Measurements from ENCODE around the gene ZNF213. TPM values are rescaled to one million over a fixed set of nuclear protein-coding genes. Genes with fewer than 3 reads are reported as not detected.
A peak's percentile ranks its signal among the peaks of the same experiment; 100 is the strongest.

Gene ZNF213
- polyA plus RNA-seq, 3 donors = 1.5 to 2.6 (median 1.8) TPM

DNA sequence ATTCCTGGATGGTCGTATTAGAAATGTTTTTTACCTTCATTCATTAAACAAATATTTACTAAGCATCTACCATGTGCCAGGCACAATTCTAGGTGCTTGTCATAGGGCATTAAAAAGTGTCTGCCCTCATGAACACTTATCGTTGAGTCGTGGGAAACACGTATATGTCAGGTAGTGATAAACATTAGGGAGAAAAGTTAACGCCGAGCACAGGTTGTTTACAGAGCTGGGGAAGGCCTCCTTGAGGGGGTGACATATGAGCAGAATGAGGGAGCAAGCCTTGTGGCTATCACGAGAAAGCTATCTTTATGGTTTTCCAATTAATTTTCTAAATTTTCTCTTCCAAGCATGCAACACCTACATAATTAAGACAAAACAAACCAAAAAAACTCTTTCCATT, 985 bp upstream of the ZNF213 start:
- peaks cover 40% of the 10 kb centered on the region for H3K4me1 Mint-ChIP-seq
- peak overlapping the region; percentile 97 to 98 for H3K4me3 Mint-ChIP-seq
- peaks cover 32 to 43% of the 10 kb centered on the region in 2 donors for H3K4me1 ChIP-seq (ENCODE audit: control insufficient read depth in 1 of 2, insufficient read depth in 2 of 2, low read length in 2 of 2)
- H3K27me3 ChIP-seq (ENCODE audit: control insufficient read depth in 2 of 2, insufficient read depth in 2 of 2, low read length in 2 of 2) = no peaks in the 10 kb centered on the region
- H3K9me3 ChIP-seq (replicated peaks in 1 of 2; ENCODE audit: control insufficient read depth in 1 of 2, insufficient read depth in 1 of 2, low read length in 2 of 2) = no peaks in the 10 kb centered on the region
- H4K20me1 ChIP-seq (ENCODE audit: insufficient read depth, low read length) = peaks cover 4% of the 10 kb centered on the region
- DNase-seq = no peak
- H3K36me3 Mint-ChIP-seq = peaks cover 13 to 25% of the 10 kb centered on the region in 2 donors
- H2AFZ ChIP-seq (ENCODE audit: insufficient read depth, low read depth, low read length, poor library complexity, severe bottlenecking) = peak overlapping the region; percentile 94
- H3K4me2 ChIP-seq (replicated peaks; ENCODE audit: extremely low read depth, low read length, poor library complexity, severe bottlenecking) = peak overlapping the region; percentile 87
- peaks cover 45% of the 10 kb centered on the region for H3K79me2 ChIP-seq (ENCODE audit: insufficient read depth, low read length)
- peak overlapping the region; percentile 91 to 93 for H3K27ac ChIP-seq (ENCODE audit: low read depth in 1 of 2, low read length in 2 of 2)
- H3K4me3 ChIP-seq (replicated peaks in 1 of 3; ENCODE audit: low read depth in 2 of 3, low read length in 3 of 3) = peak overlapping the region; percentile 68 to 98 (median 94)
- no peaks in the 10 kb centered on the region for H3K9me3 Mint-ChIP-seq
- H3K27me3 Mint-ChIP-seq (ENCODE audit: low read depth in 3 of 3) = peaks cover 0 to 2% (median 0%) of the 10 kb centered on the region in 3 donors
- intact Hi-C loops (cut with micrococcal nuclease) = loop anchor here in 1 of 2 donors (2.0 kb wide), 1 partner anchor 17 kb away; no protein-coding TSS in a partner anchor
- 0% methylated on average over 2 of the region's 7 CpGs for WGBS (ENCODE audit: insufficient coverage)
- TF ChIP-seq, protein P1, sequence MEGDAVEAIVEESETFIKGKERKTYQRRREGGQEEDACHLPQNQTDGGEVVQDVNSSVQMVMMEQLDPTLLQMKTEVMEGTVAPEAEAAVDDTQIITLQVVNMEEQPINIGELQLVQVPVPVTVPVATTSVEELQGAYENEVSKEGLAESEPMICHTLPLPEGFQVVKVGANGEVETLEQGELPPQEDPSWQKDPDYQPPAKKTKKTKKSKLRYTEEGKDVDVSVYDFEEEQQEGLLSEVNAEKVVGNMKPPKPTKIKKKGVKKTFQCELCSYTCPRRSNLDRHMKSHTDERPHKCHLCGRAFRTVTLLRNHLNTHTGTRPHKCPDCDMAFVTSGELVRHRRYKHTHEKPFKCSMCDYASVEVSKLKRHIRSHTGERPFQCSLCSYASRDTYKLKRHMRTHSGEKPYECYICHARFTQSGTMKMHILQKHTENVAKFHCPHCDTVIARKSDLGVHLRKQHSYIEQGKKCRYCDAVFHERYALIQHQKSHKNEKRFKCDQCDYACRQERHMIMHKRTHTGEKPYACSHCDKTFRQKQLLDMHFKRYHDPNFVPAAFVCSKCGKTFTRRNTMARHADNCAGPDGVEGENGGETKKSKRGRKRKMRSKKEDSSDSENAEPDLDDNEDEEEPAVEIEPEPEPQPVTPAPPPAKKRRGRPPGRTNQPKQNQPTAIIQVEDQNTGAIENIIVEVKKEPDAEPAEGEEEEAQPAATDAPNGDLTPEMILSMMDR (IDR thresholded peaks at IDR 0.05) = no peak
- peak overlapping the region; percentile 91 to 98 (median 98) for H3K27ac Mint-ChIP-seq
- H3K9ac ChIP-seq (ENCODE audit: insufficient read depth, low read length, poor library complexity, severe bottlenecking) = peak overlapping the region; percentile 87
- H3K36me3 ChIP-seq (replicated peaks in 1 of 2; ENCODE audit: control insufficient read depth in 1 of 2, insufficient read depth in 2 of 2, low read length in 2 of 2) = peaks cover 18 to 20% of the 10 kb centered on the region in 2 donors

DNA sequence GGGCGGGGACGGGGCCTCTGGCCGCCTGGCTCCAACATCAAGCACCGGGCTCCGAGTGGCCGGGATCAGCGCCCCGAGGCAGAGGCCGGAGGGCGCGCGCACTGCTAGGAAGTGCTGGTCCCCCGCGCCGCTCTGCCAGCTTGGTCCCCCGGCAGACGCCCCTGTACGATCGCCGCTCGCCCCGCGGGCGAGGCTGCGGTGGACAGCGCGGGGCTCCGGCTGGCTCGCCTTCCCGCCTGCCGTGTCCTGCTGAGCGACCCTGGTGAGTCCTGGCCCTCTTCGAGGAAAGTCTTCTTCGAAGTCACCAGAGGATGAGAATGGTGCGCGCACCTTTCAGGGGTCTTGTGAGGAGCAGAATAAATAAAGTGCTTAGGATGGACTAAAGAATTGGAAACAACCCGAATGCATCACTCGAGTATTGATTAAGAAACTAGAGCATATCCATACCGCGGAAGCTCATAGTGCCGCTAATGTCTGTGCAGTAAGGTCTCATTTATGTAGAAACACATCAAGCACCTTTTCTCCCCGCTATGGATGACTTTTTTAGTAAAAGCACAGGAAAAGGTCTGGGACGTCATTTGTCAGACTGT, 392 bp downstream of the ZNF213 start:
- Histone ChIP-seq H4K20me1 (ENCODE audit: insufficient read depth, low read length) (peaks cover 4% of the 10 kb centered on the region), H2AFZ (ENCODE audit: insufficient read depth, low read depth, low read length, poor library complexity, severe bottlenecking) (peak overlapping the region; percentile 99), H3K36me3 (replicated peaks in 1 of 2; ENCODE audit: control insufficient read depth in 1 of 2, insufficient read depth in 2 of 2, low read length in 2 of 2) (peaks cover 23 to 34% of the 10 kb centered on the region in 2 donors), H3K9ac (ENCODE audit: insufficient read depth, low read length, poor library complexity, severe bottlenecking) (peak overlapping the region; percentile 81), H3K27me3 (ENCODE audit: control insufficient read depth in 2 of 2, insufficient read depth in 2 of 2, low read length in 2 of 2) (no peaks in the 10 kb centered on the region), H3K4me2 (replicated peaks; ENCODE audit: extremely low read depth, low read length, poor library complexity, severe bottlenecking) (peak overlapping the region; percentile 93), H3K4me3 (replicated peaks in 1 of 3; ENCODE audit: low read depth in 2 of 3, low read length in 3 of 3) (peak overlapping the region; percentile 89 to 98 (median 94)), H3K27ac (ENCODE audit: low read depth in 1 of 2, low read length in 2 of 2) (peak overlapping the region in 1 of 2 donors; percentile 87), H3K79me2 (ENCODE audit: insufficient read depth, low read length) (peaks cover 42% of the 10 kb centered on the region), H3K9me3 (replicated peaks in 1 of 2; ENCODE audit: control insufficient read depth in 1 of 2, insufficient read depth in 1 of 2, low read length in 2 of 2) (no peaks in the 10 kb centered on the region), H3K4me1 (ENCODE audit: control insufficient read depth in 1 of 2, insufficient read depth in 2 of 2, low read length in 2 of 2) (peaks cover 26 to 32% of the 10 kb centered on the region in 2 donors)
- Mint-ChIP-seq H3K4me1 (peaks cover 29% of the 10 kb centered on the region), H3K27ac (peak overlapping the region; percentile 73 to 91 (median 84)), H3K27me3 (ENCODE audit: low read depth in 3 of 3) (peaks cover 0 to 2% (median 0%) of the 10 kb centered on the region in 3 donors), H3K9me3 (no peaks in the 10 kb centered on the region), H3K4me3 (peak overlapping the region; percentile 94 to 97), H3K36me3 (peaks cover 25 to 39% of the 10 kb centered on the region in 2 donors)
- WGBS (ENCODE audit: insufficient coverage) = under 1% methylated on average over 36 of the region's 43 CpGs
- intact Hi-C loops (cut with micrococcal nuclease) = loop anchor here in 1 of 2 donors (2.0 kb wide), 1 partner anchor 16 kb away; no protein-coding TSS in a partner anchor
- DNase-seq = no peak
- TF ChIP-seq, protein P1 (IDR thresholded peaks at IDR 0.05) = no peak

Measured in CD14-positive monocyte (primary cell).